NT2/D1 (cell line): ENCODE measurements around the gene CFAP210.
A peak's percentile ranks its signal among the peaks of the same experiment; 100 is the strongest.
"Not testable (repeated sequence)": the region's sequence is repeated elsewhere in the genome, so short reads cannot be mapped to it uniquely, and the experiment has no call there.

ENCODE experiments used
- DNase-seq: peaks from one replicate; pipeline ENCODE4 v3.0.0-alpha.2; 2011; ENCODE audit warnings: low read depth, low spot score
- H3K27me3 ChIP-seq: 2 replicates; pipeline ENCODE4 v1.6.0; 2011; ENCODE audit warnings: mild to moderate bottlenecking; ENCODE audit not compliant: insufficient read length, insufficient read depth
- H3K36me3 ChIP-seq: 2 replicates; pipeline ENCODE4 v1.6.1; 2011; ENCODE audit warnings: mild to moderate bottlenecking, low read length, mixed read lengths; ENCODE audit not compliant: insufficient read depth, insufficient read length
- H3K4me1 ChIP-seq: 2 replicates; pipeline ENCODE4 v1.5.1; 2011; ENCODE audit not compliant: insufficient read depth, insufficient read length
- H3K4me3 ChIP-seq: 2 replicates; pipeline ENCODE4 v1.5.1; 2011; ENCODE audit warnings: low read depth; ENCODE audit not compliant: insufficient read length
- H3K9ac ChIP-seq: 2 replicates; pipeline ENCODE4 v1.6.0; 2011; ENCODE audit warnings: low read depth; ENCODE audit not compliant: insufficient read length
- H3K9me3 ChIP-seq: 2 replicates; pipeline ENCODE4 v1.5.1; 2011; ENCODE audit warnings: mild to moderate bottlenecking, low read length; ENCODE audit not compliant: insufficient read depth
- SUZ12 ChIP-seq: IDR thresholded peaks from 2 replicates; pipeline ENCODE4 v1.6.1; 2011; ENCODE audit not compliant: insufficient read length, insufficient read depth; ENCODE audit errors: extremely low read depth
- YY1 ChIP-seq: IDR thresholded peaks from 2 replicates; pipeline ENCODE4 v1.6.1; 2011; ENCODE audit not compliant: insufficient read length, insufficient read depth
- ZNF274 ChIP-seq: IDR thresholded peaks from 2 replicates; pipeline ENCODE4 v1.6.1; 2011; ENCODE audit warnings: mild to moderate bottlenecking, low read depth, low read length

The CFAP210 gene

GRCh38 chr2:169696381-169696780 lies 2.2 kb upstream of the CFAP210 start:
- peaks cover 35% of the 10 kb centered on the region for H3K36me3 ChIP-seq
- peaks cover 4% of the 10 kb centered on the region for H3K27me3 ChIP-seq
- DNase-seq: no peak
- no peak overlapping the region for H3K9ac ChIP-seq
- H3K9me3 ChIP-seq: no peaks in the 10 kb centered on the region
- no peaks in the 10 kb centered on the region for H3K4me1 ChIP-seq
- no peak overlapping the region for H3K4me3 ChIP-seq
- TF ChIP-seq SUZ12: no peak
- no peak for TF ChIP-seq YY1
- TF ChIP-seq ZNF274: no peak

- TF ChIP-seq YY1 (no peak), ZNF274 (no peak), SUZ12 (no peak)
- Histone ChIP-seq H3K4me3 (peak overlapping the region; percentile 85), H3K27me3 (peaks cover 4% of the 10 kb centered on the region), H3K4me1 (no peaks in the 10 kb centered on the region), H3K9ac (peak overlapping the region; percentile 89), H3K9me3 (no peaks in the 10 kb centered on the region), H3K36me3 (peaks cover 26% of the 10 kb centered on the region)
- DNase-seq: no peak
Measured at GRCh38 chr2:169694894-169695260, 672 bp upstream of the CFAP210 start.

GRCh38 chr2:169693360-169693759 lies 845 bp downstream of the CFAP210 start:
- Histone ChIP-seq H3K4me3 (no peak overlapping the region), H3K36me3 (peaks cover 18% of the 10 kb centered on the region), H3K27me3 (peaks cover 4% of the 10 kb centered on the region), H3K4me1 (no peaks in the 10 kb centered on the region), H3K9me3 (peaks cover under 1% of the 10 kb centered on the region; the same call in 1 of the 2 replicates), H3K9ac (no peak overlapping the region)
- no peak for TF ChIP-seq ZNF274
- TF ChIP-seq YY1: no peak
- TF ChIP-seq SUZ12: no peak
- no peak for DNase-seq

GRCh38 chr2:169692718-169693117 lies 1.5 kb downstream of the CFAP210 start:
- peaks cover 4% of the 10 kb centered on the region for H3K27me3 ChIP-seq
- peaks cover 7% of the 10 kb centered on the region; the same call in 1 of the 2 replicates for H3K9me3 ChIP-seq
- no peak overlapping the region for H3K4me3 ChIP-seq
- H3K36me3 ChIP-seq: peaks cover 13% of the 10 kb centered on the region
- no peak for DNase-seq
- no peak for TF ChIP-seq SUZ12
- TF ChIP-seq ZNF274: no peak
- no peak for TF ChIP-seq YY1
- H3K9ac ChIP-seq: no peak overlapping the region
- H3K4me1 ChIP-seq: no peaks in the 10 kb centered on the region

GRCh38 chr2:169690958-169691357 lies 3.2 kb downstream of the CFAP210 start:
- Histone ChIP-seq H3K4me1 (no peaks in the 10 kb centered on the region), H3K4me3 (no peak overlapping the region), H3K9ac (no peak overlapping the region), H3K27me3 (peaks cover 4% of the 10 kb centered on the region), H3K36me3 (peaks cover 5% of the 10 kb centered on the region), H3K9me3 (peaks cover 10% of the 10 kb centered on the region; the same call in 1 of the 2 replicates)
- TF ChIP-seq ZNF274: no peak
- TF ChIP-seq SUZ12: no peak
- no peak for TF ChIP-seq YY1
- DNase-seq: no peak

- not testable (repeated sequence) for DNase-seq, H3K4me1 ChIP-seq, H3K9ac ChIP-seq, H3K4me3 ChIP-seq, H3K27me3 ChIP-seq, H3K36me3 ChIP-seq
- H3K9me3 ChIP-seq: peaks cover 10% of the 10 kb centered on the region; the same call in 1 of the 2 replicates
Measured at GRCh38 chr2:169687943-169688342, 6.3 kb downstream of the CFAP210 start.

GRCh38 chr2:169686825-169687224 lies 7.4 kb downstream of the CFAP210 start:
- H3K9ac ChIP-seq, H3K4me1 ChIP-seq, H3K4me3 ChIP-seq, DNase-seq, H3K36me3 ChIP-seq, H3K27me3 ChIP-seq: not testable (repeated sequence)
- H3K9me3 ChIP-seq: peaks cover 10% of the 10 kb centered on the region; the same call in 1 of the 2 replicates

GRCh38 chr2:169684712-169685111 lies 9.5 kb downstream of the CFAP210 start:
- H3K36me3 ChIP-seq, H3K27me3 ChIP-seq, H3K4me1 ChIP-seq, DNase-seq, H3K9ac ChIP-seq, H3K4me3 ChIP-seq: not testable (repeated sequence)
- peaks cover 10% of the 10 kb centered on the region; the same call in 1 of the 2 replicates for H3K9me3 ChIP-seq
